Measurements from ENCODE around the gene KIF23. TPM values are rescaled to one million over a fixed set of nuclear protein-coding genes. Genes with fewer than 3 reads are reported as not detected.

Gene KIF23
- total RNA-seq, 2 donors from 2014 or later, result 53.4 to 82.6 TPM

DNA sequence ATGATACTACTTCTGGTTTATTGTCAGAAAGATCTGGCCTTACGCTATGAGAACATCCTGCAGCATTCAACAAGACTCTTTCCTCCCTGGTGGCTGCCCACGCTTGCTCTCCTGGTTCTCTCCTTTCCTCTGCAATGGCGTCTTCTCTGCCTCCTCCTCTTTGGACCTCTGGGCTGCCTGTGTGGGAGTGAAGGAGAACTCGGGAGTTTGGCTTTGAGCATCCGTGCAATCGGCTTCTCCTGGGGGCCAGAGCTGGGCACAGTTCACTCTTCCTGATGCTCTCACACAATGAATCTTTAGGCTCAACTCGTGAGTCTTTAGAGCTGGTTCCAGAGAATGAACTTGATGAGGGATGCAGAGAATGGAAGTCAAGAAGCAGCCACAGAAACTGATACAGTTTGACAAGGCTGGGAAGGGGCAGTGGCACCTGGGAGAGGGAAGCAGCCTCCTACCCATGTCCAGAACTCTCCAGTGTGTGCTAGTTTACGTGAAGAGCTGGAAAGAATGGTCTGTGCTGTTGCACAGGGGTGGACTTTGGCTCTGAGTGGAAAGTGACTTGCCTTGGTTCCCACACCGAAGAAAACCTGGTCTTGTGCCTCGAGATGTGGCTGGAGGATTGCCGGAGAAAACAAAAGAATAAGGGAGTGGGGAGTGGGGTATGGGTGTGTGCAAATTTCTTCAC lies 76.3 kb downstream of the KIF23 start:
- TF ChIP-seq CTCF (conservative IDR thresholded peaks at IDR 0.05), result no peak
- Histone ChIP-seq H3K27ac (ENCODE audit: low read depth, low read length) (no peak overlapping the region), H3K9me3 (ENCODE audit: control insufficient read depth, low read length) (peaks cover 16% of the 10 kb centered on the region), H3K36me3 (ENCODE audit: control insufficient read depth, insufficient read depth, low read length) (no peaks in the 10 kb centered on the region), H3K27me3 (ENCODE audit: control insufficient read depth, insufficient read depth, low read length, poor library complexity, severe bottlenecking) (peaks cover 40% of the 10 kb centered on the region), H3K4me1 (ENCODE audit: control insufficient read depth, insufficient read depth, low read length) (no peaks in the 10 kb centered on the region), H3K4me3 (ENCODE audit: low read length) (no peak overlapping the region), H3K9ac (ENCODE audit: extremely low read depth, low read length, poor library complexity, severe bottlenecking) (no peak overlapping the region)
- 81 to 100% methylated on average over 4 to 11 of the region's 11 CpGs for WGBS, 2 experiments (ENCODE audit: insufficient coverage in 1 of 2, insufficient read length in 1 of 2)
- H3K9me3 Mint-ChIP-seq, result peaks cover 26% of the 10 kb centered on the region
- H3K27ac Mint-ChIP-seq, result no peak overlapping the region
- no peak overlapping the region for H3K4me3 Mint-ChIP-seq
- H3K36me3 Mint-ChIP-seq (ENCODE audit: low read depth), result no peaks in the 10 kb centered on the region
- no peak for DNase-seq
- peaks cover 39% of the 10 kb centered on the region for H3K27me3 Mint-ChIP-seq (ENCODE audit: insufficient read depth)
- no peaks in the 10 kb centered on the region for H3K4me1 Mint-ChIP-seq

DNA sequence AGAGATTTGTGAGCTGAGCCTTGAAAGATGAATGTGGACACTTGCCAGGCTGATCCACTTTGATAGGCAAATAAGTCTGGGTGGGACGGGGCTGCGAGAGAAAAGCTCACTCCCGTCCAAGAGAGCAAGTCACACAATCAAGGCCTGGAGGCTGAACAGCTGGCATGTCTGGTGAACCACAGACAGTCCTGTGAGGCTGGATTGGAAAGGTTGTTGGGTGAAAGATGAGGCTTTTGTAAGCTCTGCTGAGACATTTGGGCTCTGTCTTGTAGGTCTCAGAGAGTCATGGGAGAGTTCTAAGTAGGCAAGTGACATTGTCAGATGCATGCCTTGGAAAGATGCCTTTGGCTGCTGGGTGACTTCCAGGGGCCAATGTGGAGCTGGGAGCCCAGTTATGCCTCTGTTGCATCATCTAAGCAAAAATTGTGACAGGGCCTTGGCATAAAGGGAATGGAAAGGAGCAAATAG lies 76.9 kb downstream of the KIF23 start:
- Mint-ChIP-seq H3K9me3 (peaks cover 20% of the 10 kb centered on the region), H3K27me3 (ENCODE audit: insufficient read depth) (peaks cover 36% of the 10 kb centered on the region), H3K36me3 (ENCODE audit: low read depth) (no peaks in the 10 kb centered on the region), H3K4me3 (no peak overlapping the region), H3K4me1 (no peaks in the 10 kb centered on the region), H3K27ac (no peak overlapping the region)
- no peak overlapping the region for H3K9ac ChIP-seq (ENCODE audit: extremely low read depth, low read length, poor library complexity, severe bottlenecking)
- DNase-seq, result peak; percentile 24
- H3K27me3 ChIP-seq (ENCODE audit: control insufficient read depth, insufficient read depth, low read length, poor library complexity, severe bottlenecking), result peaks cover 40% of the 10 kb centered on the region
- no peaks in the 10 kb centered on the region for H3K36me3 ChIP-seq (ENCODE audit: control insufficient read depth, insufficient read depth, low read length)
- TF ChIP-seq CTCF (conservative IDR thresholded peaks at IDR 0.05), result no peak
- no peak overlapping the region for H3K4me3 ChIP-seq (ENCODE audit: low read length)
- no peak overlapping the region for H3K27ac ChIP-seq (ENCODE audit: low read depth, low read length)
- H3K4me1 ChIP-seq (ENCODE audit: control insufficient read depth, insufficient read depth, low read length), result no peaks in the 10 kb centered on the region
- WGBS, 2 experiments (ENCODE audit: insufficient coverage in 1 of 2, insufficient read length in 1 of 2), result 92 to 94% methylated on average over 3 of the region's 3 CpGs
- peaks cover 16% of the 10 kb centered on the region for H3K9me3 ChIP-seq (ENCODE audit: control insufficient read depth, low read length)

GRCh38 chr15:69493406-69493805 lies 79.3 kb downstream of the KIF23 start:
- Histone ChIP-seq H3K4me3 (ENCODE audit: low read length) (no peak overlapping the region), H3K4me1 (ENCODE audit: control insufficient read depth, insufficient read depth, low read length) (no peaks in the 10 kb centered on the region), H3K9me3 (ENCODE audit: control insufficient read depth, low read length) (peaks cover 16% of the 10 kb centered on the region), H3K27me3 (ENCODE audit: control insufficient read depth, insufficient read depth, low read length, poor library complexity, severe bottlenecking) (peaks cover 30% of the 10 kb centered on the region), H3K36me3 (ENCODE audit: control insufficient read depth, insufficient read depth, low read length) (no peaks in the 10 kb centered on the region), H3K9ac (ENCODE audit: extremely low read depth, low read length, poor library complexity, severe bottlenecking) (no peak overlapping the region), H3K27ac (ENCODE audit: low read depth, low read length) (no peak overlapping the region)
- Mint-ChIP-seq H3K4me3 (no peak overlapping the region), H3K9me3 (peaks cover 14% of the 10 kb centered on the region), H3K4me1 (no peaks in the 10 kb centered on the region), H3K27ac (no peak overlapping the region), H3K27me3 (ENCODE audit: insufficient read depth) (peaks cover 21% of the 10 kb centered on the region), H3K36me3 (ENCODE audit: low read depth) (no peaks in the 10 kb centered on the region)
- WGBS, 2 experiments (ENCODE audit: insufficient coverage in 1 of 2, insufficient read length in 1 of 2), result 93 to 94% methylated on average over 2 of the region's 2 CpGs
- no peak for TF ChIP-seq CTCF (conservative IDR thresholded peaks at IDR 0.05)
- DNase-seq, result peak; percentile 38

Measured in endodermal cell (in vitro differentiated cells).